ENCODE data around the gene HOXA9.

The HOXA9 gene

DNA sequence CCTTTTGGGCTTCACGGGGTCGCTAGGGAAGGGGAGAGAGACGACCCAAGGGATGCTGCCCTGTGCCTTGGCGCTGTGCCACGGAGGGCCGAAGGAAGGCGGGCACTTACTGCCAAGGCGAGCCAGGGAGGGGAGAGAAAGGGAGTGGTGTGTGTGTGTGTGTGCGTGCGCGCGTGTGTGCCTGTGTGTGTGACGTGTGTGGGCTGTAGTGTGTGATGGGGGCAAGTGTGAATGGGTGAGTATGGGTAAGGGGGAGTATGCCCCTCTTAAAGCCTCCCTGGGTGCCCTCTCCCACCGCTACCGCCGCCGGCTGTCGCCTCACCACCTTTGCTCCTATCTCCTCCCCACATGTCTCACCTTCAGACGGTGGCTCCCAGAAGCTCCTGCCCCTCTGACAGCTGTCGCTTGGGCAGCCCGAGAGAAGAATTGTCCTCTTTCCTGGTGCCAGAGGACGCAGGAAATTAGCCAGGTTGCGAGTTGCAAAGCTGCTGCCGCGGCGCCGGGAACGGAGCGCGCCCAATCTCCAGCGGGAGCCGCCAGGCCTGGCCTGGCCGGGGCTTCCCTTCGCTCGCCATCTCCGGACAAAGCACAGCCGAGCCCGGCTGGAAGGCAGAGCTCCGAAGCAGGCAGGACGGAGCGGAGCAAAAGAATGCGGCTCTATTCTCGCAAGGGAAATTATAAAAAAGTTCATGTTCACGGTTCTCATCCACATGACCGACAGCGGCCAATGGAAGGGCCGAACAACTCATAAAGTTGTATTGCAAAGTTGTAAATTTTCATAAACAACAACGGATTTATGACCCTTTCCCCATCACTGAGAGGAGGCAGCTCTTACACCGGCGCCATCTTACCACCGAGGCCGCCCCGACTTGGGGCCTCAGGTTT lies 13.2 kb downstream of the HOXA9 start, which contains the start of gene HOXA3:
Gene HOXA3 (minus strand): TSS at position 653 of the 885 bp plus-strand sequence. CDS start 41,943 bp downstream, outside the sequence.
- no peak for DNase-seq (ENCODE audit: low spot score)

- DNase-seq (ENCODE audit: low spot score), result no peak
Observed at GRCh38 chr7:27151341-27151930, 13.9 kb downstream of the HOXA9 start.

GRCh38 chr7:27150568-27151340 lies 14.6 kb downstream of the HOXA9 start:
- DNase-seq (ENCODE audit: low spot score), result peak; percentile 64

DNA sequence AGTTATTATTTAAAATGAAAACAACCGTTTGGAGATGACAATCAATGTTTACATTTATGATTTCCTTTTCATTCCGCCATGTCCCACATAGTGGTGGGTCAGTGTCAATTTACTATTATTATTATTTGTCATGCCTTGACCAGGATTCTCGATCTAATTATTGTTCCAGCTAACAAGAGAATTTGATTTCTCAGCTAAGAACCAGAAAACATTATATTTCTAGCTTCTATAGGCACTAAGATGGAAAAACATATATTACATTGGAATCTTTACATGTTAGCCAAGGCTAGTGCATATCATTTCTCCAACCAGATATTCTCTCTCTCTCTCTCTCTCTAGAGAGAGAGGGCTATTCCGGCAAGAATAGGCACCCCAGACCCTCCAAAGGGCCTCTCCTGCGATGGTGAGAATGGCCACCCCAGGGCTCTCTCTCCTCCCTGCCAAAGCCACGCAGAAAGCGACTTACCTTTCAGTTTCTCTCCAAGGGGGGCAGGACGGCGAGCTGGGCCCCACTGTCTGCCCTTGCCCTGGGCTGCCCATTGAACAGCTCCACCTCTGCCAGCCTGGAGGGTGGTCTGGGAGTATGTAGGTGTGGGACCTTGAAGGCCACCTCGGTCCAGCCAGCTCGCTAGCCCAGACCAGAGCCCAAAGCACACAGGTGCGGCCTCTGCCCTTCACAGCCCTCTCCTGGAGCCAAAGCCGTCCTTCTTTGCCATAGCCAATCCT lies 15.3 kb downstream of the HOXA9 start:
- DNase-seq (ENCODE audit: low spot score), result no peak

- no peak for DNase-seq (ENCODE audit: low spot score)
Observed at GRCh38 chr7:27148756-27149641, 16.3 kb downstream of the HOXA9 start.

GRCh38 chr7:27148031-27148755 lies 17.1 kb downstream of the HOXA9 start:
- no peak for DNase-seq (ENCODE audit: low spot score)

DNA sequence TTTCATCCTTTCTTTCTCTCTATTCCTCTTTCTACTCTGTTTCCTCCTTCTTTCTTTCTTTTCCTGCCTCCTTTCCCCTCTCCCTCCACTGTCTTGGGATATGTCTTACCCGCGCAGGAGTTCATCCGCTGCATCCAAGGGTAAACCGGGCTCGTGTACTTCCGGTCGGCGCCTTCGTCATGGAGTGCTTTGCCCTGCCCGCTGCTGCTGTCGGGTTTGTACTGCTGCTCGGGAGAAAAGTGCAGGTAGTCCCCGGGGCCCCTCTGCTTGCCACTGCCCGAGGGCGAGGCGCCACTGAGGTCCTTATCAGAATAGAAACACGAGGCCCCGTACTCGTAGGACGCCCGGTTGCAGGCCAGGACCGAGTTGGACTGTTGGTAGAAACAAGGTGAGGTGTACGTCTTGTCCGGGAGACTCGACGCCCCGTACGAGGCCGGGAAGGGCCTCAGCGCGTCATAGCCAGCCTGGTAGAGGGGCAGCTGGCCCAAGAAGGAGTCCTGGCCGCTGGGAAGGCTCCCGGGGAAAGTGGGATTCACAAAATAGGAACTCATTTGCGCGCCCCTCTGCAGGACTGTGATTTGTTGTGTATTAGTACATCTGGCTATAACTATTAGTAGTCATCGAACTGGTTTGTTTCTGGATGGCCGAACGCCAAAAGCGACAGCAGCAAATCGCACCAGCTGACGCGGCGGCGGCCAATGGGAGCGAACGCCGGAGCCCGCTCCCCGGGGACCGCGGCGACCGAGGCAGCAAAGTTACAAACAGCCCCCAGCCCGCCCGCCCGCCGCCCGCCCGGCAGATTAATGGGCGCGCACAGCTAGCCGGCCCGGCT lies 17.9 kb downstream of the HOXA9 start, which contains the start of gene HOXA6:
Gene HOXA6 (minus strand): TSS at position 576 of the 832 bp plus-strand sequence. CDS start 25 bp downstream, at position 551.
- DNase-seq (ENCODE audit: low spot score), result no peak

GRCh38 chr7:27146491-27147198 lies 18.7 kb downstream of the HOXA9 start:
- no peak for DNase-seq (ENCODE audit: low spot score)

- DNase-seq (ENCODE audit: low spot score), result no peak
Observed at GRCh38 chr7:27145914-27146412, 19.4 kb downstream of the HOXA9 start.

DNA sequence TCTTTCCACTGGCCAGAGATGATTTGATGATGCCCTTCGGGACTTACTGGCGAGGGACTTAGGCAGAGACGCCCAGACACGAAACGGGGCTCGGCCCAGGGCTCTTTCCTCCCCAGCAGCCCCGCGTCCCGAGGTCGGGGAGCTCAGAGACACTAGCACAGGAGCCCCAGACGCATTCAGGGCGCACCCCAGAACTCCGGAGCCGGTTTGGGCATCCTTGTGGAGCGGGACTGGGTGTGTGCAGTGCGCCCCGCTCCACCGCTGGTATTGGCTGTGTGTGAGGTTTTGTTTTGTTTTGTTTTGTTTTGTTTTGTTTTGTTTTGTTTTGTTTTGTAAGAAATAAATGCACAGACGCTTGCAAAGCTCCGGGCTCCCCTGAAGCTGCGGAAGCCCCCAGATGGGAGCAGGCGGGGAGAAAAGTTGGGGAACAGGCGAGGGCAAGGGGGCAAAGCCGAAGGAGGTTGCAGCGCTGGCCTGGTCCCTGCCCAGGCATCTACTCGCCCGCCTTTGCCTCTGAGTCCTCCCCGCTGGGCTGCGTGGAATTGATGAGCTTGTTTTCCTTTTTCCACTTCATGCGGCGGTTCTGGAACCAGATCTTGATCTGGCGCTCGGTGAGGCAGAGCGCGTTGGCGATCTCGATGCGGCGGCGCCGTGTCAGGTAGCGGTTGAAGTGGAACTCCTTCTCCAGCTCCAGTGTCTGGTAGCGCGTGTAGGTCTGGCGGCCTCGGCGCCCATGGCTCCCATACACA lies 20.0 kb downstream of the HOXA9 start:
- DNase-seq (ENCODE audit: low spot score), result no peak

GRCh38 chr7:27144781-27145164 lies 20.6 kb downstream of the HOXA9 start:
- DNase-seq (ENCODE audit: low spot score), result no peak

- no peak for DNase-seq (ENCODE audit: low spot score)
Observed at GRCh38 chr7:27143950-27144780, 21.2 kb downstream of the HOXA9 start.

DNA sequence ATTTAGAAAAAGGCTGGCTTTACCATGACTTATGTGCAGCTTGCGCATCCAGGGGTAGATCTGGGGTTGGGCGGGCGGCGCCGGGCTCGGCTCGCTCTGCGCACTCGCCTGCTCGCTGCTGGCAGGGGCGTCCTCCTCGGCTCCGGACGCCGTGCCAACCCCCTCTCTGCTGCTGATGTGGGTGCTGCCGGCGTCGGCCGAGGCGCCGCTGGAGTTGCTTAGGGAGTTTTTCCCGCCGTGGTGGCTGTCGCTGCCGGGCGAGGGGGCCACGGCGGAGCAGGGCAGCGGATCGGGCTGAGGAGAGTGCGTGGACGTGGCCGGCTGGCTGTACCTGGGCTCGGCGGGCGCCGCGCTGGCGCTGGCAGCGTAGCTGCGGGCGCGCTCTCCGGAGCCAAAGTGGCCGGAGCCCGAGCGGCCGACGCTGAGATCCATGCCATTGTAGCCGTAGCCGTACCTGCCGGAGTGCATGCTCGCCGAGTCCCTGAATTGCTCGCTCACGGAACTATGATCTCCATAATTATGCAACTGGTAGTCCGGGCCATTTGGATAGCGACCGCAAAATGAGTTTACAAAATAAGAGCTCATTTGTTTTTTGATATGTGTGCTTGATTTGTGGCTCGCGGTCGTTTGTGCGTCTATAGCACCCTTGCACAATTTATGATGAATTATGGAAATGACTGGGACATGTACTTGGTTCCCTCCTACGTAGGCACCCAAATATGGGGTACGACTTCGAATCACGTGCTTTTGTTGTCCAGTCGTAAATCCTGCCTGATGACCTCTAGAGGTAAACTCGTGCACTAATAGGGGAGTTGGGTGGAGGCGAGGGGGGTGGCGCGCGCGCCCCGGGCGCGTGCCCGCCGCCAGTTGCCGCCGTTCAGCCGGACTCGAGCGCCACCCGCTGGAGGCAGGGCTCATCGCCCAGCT lies 22.1 kb downstream of the HOXA9 start, which contains the start of gene HOXA5:
Gene HOXA5 (minus strand): TSS at position 659 of the 927 bp plus-strand sequence. CDS start 74 bp downstream, at position 585.
- no peak for DNase-seq (ENCODE audit: low spot score)

DNA sequence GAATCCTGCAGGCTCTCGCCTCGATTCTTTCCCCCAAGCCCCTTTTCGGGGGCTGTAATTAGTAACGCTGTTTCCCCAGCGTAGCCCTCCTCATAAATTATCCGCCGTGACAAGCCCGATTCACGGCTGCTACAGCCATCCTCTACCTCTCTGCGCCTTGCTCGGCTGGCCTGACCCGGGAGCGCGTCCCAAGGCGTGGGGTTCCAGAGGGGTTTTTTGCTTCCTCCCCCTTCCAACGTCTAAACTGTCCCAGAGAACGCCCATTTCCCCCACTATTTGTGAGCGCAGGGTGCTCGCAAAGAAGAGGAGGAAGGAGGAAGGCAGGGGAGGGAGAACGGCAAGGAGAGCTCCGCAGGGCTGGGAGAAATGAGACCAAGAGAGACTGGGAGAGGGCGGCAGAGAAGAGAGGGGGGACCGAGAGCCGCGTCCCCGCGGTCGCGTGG lies 22.7 kb downstream of the HOXA9 start:
- DNase-seq (ENCODE audit: low spot score), result no peak

DNA sequence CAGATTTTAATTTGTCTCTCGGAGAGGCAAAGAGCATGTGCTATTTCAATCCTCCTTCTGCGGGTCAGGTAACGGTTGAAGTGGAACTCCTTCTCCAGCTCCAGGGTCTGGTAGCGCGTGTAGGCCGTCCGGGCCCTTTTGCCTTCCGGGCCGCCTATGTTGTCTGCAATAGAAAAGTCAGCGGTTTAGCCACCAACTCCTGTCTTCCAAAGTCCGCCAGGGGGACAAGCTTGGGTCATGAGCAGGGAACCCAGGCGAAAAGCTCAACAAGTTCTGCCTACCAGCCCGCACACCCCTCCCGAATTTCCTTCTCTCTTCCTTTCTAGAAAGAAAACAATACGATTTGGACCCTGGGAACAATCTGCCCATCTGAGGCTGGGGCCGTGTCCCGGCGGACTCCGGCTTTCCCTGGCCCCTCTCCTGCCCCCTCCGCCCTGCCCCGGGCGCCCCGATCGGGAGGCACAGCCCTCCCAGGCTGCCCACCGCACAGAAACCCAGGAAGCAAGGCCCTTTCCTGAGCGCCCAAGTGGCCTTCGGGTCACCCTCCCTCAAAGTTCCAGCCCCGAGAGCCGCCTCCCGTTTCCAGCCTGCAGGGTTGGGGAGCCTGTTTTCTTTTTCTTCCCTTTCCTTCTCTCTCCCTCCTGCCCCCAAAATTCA lies 23.3 kb downstream of the HOXA9 start:
- no peak for DNase-seq (ENCODE audit: low spot score)

All from CD4-positive, alpha-beta T cell treated with Interleukin-2 at 100 ng/mL for 4 hours (primary cell).